NCI-H1092 treated with DMSO at 0.1 percent for 48 hours (cell line): ENCODE measurements around the gene GRWD1.
"Not testable (repeated sequence)": the region's sequence is repeated elsewhere in the genome, so short reads cannot be mapped to it uniquely, and the experiment has no call there.

Experiments
- DNase-seq: peaks from one replicate; lab custom pipeline; 2025; lab: John Stamatoyannopoulos, UW

GRWD1 gene

GRCh38 chr19:48480183-48480557 lies 34.4 kb downstream of the GRWD1 start:
- no peak for DNase-seq

DNA sequence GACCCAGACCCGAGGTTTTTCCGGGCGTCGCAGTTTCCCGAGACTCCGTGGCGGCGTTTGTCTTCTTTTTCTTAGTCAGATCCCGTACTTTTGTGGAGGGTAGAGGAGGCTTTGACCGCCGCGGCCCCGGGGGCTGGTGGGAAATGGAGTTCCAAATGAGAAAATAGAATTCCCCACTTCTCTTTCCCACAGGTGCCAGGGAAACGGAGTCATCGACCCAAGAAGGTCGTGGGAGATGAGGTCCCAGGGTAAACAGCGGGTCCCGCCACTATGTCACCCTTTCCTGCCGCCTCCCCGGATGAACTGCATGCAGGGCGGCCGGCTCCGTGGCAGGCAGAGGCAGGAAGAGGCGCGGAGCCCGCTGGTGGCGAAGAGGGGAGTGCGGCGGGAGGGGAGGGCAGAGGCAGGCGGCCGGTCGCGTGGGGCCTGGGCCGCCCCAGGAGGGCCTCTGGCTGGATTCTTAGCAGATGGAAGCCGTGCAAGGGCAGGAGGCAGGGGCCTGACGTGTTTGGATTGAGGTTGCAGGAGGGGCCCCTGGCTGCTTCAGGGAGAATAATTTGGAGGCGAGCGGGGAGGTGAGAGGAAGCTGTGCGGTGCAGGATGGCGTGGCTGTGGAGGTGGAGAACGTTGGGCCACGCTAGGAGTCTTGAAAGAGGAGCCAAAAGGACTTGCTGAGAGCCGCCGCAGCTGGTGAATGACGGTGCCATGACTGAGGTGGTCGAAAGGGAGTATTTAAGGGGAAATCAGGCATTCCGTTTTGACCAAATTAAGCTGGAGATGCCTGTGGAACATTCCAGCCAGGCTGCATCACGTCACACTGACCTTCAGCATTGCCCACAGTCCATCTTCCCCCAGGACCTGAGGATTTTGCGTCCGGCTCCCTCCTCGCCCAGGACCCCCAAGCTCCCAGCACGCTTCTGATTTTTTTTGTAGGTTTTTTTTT lies 35.0 kb downstream of the GRWD1 start:
- no peak for DNase-seq

GRCh38 chr19:48481846-48482639 lies 36.3 kb downstream of the GRWD1 start:
- no peak for DNase-seq

DNA sequence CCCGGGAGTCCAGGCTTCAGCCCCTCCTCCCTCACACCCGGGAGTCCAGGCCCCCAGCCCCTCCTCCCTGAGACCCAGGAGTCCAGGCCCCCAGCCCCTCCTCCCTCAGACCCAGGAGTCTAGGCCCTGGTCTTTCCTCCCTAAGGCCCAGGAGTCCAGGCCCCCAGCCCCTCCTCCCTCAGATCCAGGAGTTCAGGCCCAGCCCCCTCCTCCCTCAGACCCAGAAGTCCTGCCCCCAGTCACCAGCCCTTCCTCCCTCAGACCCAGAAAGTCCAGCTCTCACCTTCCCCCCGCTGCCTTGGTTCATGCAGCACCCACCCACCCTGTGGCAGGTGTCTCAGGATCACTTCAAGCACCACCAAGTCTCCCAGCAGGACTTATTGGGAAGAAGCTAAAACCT lies 37.5 kb downstream of the GRWD1 start:
- no peak for DNase-seq

GRCh38 chr19:48484247-48484893 lies 38.6 kb downstream of the GRWD1 start:
- DNase-seq: no peak

- DNase-seq: no peak
Observed at GRCh38 chr19:48484931-48485612, 39.3 kb downstream of the GRWD1 start.

DNA sequence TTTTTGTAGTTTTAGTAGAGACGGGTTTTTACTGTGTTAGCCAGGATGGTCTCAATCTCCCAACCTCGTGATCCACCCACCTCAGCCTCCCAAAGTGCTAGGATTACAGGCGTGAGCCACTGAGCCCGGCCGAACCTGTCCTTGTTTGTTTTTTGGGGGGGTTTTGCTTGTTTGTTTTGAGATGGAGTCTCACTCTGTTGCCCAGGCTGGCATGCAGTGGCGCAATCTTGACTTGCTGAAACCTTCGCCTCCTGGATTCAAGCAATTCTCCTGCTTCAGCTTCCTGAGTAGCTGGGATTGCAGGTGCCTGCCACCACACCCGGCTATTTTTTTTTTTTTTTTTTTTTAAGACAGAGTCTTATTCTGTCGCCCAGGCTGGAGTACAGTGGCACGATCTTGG lies 40.9 kb downstream of the GRWD1 start:
- DNase-seq: not testable (repeated sequence)

- no peak for DNase-seq
Observed at GRCh38 chr19:48487544-48487943, 41.8 kb downstream of the GRWD1 start.

GRCh38 chr19:48487948-48488347 lies 42.2 kb downstream of the GRWD1 start:
- no peak for DNase-seq

GRCh38 chr19:48488478-48488877 lies 42.7 kb downstream of the GRWD1 start:
- not testable (repeated sequence) for DNase-seq

GRCh38 chr19:48489608-48490216 lies 43.9 kb downstream of the GRWD1 start:
- DNase-seq: peak; percentile 20

DNA sequence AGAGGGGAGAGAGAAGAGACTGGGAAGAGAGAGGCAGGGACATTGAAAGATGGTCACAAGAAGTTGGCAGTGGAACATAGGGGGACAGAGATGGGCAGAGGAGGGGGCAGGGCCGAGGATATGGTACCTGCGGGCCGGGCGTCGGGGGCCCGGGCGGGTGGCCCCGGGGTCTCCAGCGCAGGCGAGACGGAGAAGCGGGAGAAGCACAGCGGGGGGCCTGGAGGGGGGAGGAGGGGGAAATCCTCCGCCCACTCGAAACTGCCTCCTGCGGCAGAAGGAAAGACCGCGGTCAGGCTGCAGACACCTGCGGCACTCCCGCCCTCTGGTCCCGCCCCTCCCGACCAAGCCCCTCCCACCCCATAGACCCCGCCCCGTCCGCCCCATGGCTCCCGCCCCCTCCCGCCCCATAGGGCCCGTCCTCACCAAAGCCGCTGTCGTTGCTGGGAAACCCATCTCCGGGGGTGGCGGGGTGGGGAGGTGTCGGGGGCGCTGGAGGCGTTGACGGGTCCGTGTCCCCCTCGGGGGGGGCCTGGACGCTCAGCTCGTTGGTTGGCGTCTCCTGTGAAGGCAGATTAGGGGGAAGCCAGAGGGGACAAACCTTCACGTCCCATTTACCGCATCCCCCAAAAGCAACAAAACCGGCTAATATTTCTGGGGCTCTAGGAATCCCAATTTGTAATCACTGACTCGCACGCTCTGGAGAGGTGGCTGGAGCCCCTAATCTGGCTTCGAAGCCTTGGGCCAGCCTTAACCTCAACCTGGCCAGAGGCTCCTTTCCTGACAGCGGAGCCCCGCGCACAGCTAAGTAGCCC lies 45.4 kb downstream of the GRWD1 start:
- DNase-seq: no peak

DNA sequence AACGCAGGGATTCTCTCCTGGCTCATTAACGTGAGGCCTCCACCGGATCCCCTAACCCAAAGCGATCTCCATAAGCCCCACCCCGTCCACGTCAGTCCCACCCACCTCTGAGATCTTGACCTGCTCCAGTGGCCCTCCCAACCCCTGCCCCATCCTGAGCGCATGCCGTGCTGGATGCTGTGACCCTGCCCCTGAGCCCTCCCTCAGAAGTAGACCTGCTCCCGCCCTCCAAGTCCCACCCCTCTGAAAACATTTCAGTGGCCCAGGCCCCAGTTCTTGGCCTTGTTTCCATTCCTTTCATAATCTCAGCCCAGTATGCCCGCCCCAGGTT lies 46.0 kb downstream of the GRWD1 start:
- no peak for DNase-seq

DNA sequence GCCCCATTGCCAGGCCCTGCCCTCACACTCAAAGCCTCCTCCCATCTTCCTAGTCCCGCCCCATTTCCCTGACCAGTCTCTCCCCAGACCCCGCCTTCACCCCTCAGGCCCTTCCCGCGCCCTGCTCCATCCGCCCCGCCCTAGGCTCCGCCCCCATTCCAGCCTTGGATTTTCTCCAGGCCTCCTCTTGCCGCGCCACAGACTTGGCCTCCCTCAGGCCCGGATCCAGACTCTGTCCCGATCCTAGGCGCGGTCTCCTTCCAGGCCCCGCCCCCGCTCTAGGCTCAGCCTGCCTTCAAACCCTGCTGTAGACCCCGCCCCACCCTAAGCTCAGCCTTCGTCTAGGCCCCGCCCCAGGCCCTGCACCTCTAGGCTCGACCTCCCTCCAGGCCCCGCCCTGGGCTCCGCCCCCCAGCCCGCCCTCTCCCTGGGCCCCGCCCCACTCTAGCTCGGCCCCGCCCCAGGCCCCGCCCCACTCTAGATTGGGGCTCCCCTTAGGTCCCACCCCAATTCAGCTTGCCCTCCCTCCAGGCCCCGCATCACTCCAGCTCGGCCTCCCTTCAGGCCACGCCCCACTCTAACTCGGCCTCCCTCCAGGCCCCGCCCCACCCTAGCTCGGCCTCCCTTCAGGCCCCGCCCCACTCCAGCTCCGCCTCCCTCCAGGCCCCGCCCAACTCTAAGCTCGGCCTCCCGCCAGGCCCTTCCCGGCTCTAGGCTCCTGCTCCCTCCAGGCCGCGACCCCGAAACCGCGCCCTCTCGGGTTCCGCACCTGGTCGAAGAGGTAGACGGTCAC lies 47.3 kb downstream of the GRWD1 start:
- peak; percentile 66 for DNase-seq

DNA sequence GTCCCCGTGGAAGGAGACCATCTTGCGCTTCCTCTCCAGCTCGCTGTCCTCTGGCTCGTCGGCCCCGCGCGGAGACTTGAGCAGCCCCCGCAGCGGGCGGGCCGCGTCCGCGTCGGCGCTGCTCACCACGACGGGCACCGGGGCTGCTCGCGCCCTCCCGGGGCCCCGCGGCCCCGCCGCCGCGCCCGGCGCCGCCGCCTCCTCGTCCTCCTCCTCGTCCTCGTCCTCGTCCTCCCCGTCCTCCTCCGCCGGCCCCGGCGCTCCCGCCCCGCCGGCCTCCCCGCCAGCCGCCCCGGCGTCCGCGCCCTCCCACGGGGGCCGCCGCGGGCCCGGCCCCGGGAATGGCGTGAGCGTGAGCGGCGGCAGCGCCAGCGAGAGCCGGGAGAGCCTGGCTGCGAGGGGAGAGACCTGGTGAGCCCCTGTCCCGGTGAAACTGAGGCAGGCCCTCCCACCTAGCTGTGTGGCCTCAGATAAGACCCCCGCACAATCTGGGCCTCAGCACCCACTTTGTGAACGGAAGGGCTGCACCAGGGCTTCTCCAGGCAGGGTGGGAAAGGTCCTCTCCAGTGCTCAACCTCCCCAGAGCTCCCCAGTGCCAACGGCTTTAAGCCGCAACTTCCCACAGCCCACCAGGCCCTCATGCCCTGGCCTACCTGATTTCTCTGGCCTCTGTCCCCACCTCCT lies 48.1 kb downstream of the GRWD1 start:
- DNase-seq: no peak

DNA sequence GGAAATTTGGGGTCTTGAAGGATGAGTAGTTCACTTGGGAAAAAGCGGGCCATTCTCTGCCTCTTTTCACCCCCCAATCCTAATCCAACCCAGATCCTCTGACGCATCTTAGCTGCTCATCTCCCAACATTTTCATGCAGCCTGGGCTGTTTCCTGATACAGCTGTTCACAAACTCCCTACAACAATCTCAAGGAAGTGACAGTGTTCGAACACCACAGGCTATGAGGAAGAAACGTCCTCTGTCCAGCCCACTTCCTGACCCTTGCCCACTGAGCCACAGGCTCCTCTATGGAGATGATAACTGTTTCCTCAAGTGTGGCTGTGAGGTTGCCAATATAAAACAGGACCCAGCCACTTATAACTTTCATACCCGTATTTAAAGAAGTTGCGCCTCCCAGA lies 49.6 kb downstream of the GRWD1 start:
- no peak for DNase-seq

DNA sequence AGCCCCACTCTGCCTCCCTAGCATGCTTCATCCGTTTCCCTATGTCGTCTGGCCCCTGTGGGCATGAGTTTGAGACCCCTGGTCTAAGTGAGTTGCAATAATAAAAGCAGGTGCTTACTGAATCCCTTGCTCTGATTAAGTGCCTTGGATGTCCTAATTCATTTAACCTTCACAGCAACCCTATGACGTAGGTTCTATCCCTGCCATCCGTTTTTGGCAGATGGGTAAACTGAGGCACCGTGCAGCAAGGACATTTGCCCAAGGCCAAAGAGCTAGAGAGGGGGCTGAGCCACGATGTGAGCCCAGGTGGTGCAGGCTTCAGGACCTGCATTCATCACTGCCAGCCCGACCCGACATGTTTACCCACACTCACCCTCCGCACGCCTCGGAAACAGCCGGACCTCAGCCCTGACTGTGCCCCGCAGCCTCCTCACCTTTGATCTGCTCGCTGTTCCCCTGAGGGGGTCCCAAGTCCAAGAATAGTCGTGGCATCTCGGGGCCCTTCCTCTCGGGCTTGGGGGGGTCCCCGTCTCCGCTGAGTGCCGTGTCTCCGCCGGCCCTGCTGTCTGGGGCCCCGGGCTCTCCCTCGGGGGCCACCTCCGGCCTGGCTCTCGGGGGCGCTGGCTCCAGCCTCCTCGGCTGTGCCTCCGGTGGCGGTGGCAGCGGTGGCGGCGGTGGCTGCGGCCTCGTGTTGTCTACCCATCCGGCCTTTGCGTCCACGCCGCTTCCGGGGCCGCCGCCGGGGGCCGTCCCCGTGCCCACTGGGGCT lies 51.4 kb downstream of the GRWD1 start:
- DNase-seq: no peak

DNA sequence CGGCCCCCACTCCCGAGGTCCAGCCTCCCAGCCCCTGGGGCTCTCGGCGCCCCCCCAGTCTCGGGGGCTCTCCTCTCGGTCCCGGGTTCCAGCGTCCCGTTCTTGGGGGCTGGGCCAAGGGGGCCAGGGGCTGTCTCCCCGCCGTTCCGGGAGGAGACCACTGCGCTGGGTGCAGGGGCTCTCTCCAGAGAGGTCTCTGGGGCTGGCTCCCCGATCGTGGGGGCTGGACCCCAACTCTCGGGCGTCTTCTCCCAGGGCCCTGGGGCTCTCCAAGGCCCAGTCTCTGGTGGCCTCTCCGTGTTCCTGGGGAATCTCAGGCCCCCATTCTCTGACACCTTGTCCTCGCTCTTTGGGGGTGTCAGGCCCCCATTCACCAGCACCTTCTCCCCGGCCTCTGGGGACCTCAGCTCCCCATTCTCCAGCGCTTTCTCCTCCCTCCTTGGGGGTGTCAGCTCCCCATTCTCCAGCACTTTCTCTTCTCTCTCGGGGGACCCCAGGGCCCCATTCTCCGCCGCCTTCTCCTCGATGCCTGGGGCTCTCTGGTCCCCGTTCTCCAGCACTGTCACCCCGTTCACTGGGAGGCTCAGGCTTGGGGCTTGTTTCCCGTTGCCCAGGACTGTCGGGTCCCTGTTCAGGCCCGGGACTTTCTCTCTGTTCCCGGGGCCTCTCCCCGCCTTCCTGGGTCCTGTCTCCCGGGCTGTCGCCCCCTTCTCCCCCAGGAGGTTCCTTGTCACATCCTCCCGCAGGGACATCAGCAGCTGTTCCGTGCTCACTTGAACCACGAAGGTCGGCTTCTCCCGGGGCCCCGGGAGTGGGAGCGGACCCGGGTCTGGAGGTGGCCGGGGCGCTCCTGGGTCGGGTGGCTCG lies 52.2 kb downstream of the GRWD1 start:
- no peak for DNase-seq
